ELR (cell line): Measurements from ENCODE around the gene CTNNA2.

Experiments
- DNase-seq: peaks from one replicate; pipeline ENCODE4 v3.0.0-alpha.2; 2015; ENCODE audit warnings: low read depth

The CTNNA2 gene

GRCh38 chr2:79512442-79513401 lies at the start of gene CTNNA2:
CTNNA2 (plus strand) TSS chr2:79513051.
- peak; percentile 54 for DNase-seq

GRCh38 chr2:79487399-79487798 lies 25.5 kb upstream of the CTNNA2 start:
- DNase-seq: no peak

GRCh38 chr2:79511320-79511951 lies 1.4 kb upstream of the CTNNA2 start:
- DNase-seq: peak; percentile 55

- DNase-seq: no peak
Measured at GRCh38 chr2:79513711-79514110, 860 bp downstream of the CTNNA2 start.

- no peak for DNase-seq
Measured at GRCh38 chr2:79529636-79530035, 16.8 kb downstream of the CTNNA2 start.

- DNase-seq: peak; percentile 33
Measured at GRCh38 chr2:79530443-79530842, 17.6 kb downstream of the CTNNA2 start.

GRCh38 chr2:79547568-79547967 lies 34.7 kb downstream of the CTNNA2 start:
- peak; percentile 1 for DNase-seq

- no peak for DNase-seq
Measured at GRCh38 chr2:79552653-79553052, 39.8 kb downstream of the CTNNA2 start.

GRCh38 chr2:79554899-79555298 lies 42.0 kb downstream of the CTNNA2 start:
- no peak for DNase-seq

GRCh38 chr2:79564065-79564464 lies 51.2 kb downstream of the CTNNA2 start:
- no peak for DNase-seq

GRCh38 chr2:79569048-79569447 lies 56.2 kb downstream of the CTNNA2 start:
- DNase-seq: no peak

- no peak for DNase-seq
Measured at GRCh38 chr2:79573895-79574674, 61.2 kb downstream of the CTNNA2 start.

- no peak for DNase-seq
Measured at GRCh38 chr2:79576451-79576850, 63.6 kb downstream of the CTNNA2 start.

GRCh38 chr2:79578952-79579351 lies 66.1 kb downstream of the CTNNA2 start:
- DNase-seq: no peak

GRCh38 chr2:79580175-79580574 lies 67.3 kb downstream of the CTNNA2 start:
- peak; percentile 6 for DNase-seq

- peak; percentile 89 for DNase-seq
Measured at GRCh38 chr2:79585701-79586433, 73.0 kb downstream of the CTNNA2 start.

GRCh38 chr2:79591281-79591680 lies 78.4 kb downstream of the CTNNA2 start:
- DNase-seq: no peak

GRCh38 chr2:79593237-79593867 lies 80.5 kb downstream of the CTNNA2 start:
- DNase-seq: no peak

- DNase-seq: no peak
Measured at GRCh38 chr2:79596403-79596802, 83.6 kb downstream of the CTNNA2 start.

- DNase-seq: no peak
Measured at GRCh38 chr2:79604748-79605147, 91.9 kb downstream of the CTNNA2 start.

GRCh38 chr2:79611448-79612016 lies 98.7 kb downstream of the CTNNA2 start:
- no peak for DNase-seq
